NCI-H128 (cell line): Measurements from ENCODE around the gene CRELD1.
A peak's percentile ranks its signal among the peaks of the same experiment; 100 is the strongest.

Source experiments
- DNase-seq: peaks from one replicate; lab custom pipeline; 2025; ENCODE audit not compliant: unreplicated experiment; lab: John Stamatoyannopoulos, UW

CRELD1 gene

GRCh38 chr3:9955067-9955502 lies 21.5 kb downstream of the CRELD1 start:
- DNase-seq: peak; percentile 82

- DNase-seq: no peak
Measured at GRCh38 chr3:9955611-9956352, 22.1 kb downstream of the CRELD1 start.

- DNase-seq: no peak
Measured at GRCh38 chr3:9957214-9957613, 23.6 kb downstream of the CRELD1 start.

- no peak for DNase-seq
Measured at GRCh38 chr3:9965200-9965875, 31.7 kb downstream of the CRELD1 start.

- no peak for DNase-seq
Measured at GRCh38 chr3:9966841-9967240, 33.2 kb downstream of the CRELD1 start.

GRCh38 chr3:9969632-9970019 lies 36.0 kb downstream of the CRELD1 start:
- DNase-seq: no peak

- no peak for DNase-seq
Measured at GRCh38 chr3:9970020-9970652, 36.5 kb downstream of the CRELD1 start.

- DNase-seq: no peak
Measured at GRCh38 chr3:9976721-9977709, 43.4 kb downstream of the CRELD1 start.

- no peak for DNase-seq
Measured at GRCh38 chr3:9978710-9979305, 45.2 kb downstream of the CRELD1 start.

GRCh38 chr3:9980251-9980650 lies 46.6 kb downstream of the CRELD1 start:
- DNase-seq: no peak

GRCh38 chr3:9986230-9986725 lies 52.6 kb downstream of the CRELD1 start:
- DNase-seq: no peak

- DNase-seq: no peak
Measured at GRCh38 chr3:9994086-9994844, 60.6 kb downstream of the CRELD1 start.
